Measurements from ENCODE around the gene ZIC1. TPM values are rescaled to one million over a fixed set of nuclear protein-coding genes. Genes with fewer than 3 reads are reported as not detected.

The ZIC1 gene
- total and polyA plus RNA-seq, 9 of the 15 experiments (the other 6 are each of a cell fraction or from before 2014, with no cell fraction given) = 0.21 to 0.42 TPM; not detected in 7

GRCh38 chr3:147411815-147412241 is 2.7 kb downstream of the ZIC1 start (continued):
- TF ChIP-seq PRDM10 (IDR thresholded peaks at IDR 0.05; ENCODE audit: partially characterized antibody) (no peak), NUFIP1 (IDR thresholded peaks at IDR 0.05; ENCODE audit: partially characterized antibody) (no peak), DEAF1 (CRISPR knock-in tag; IDR thresholded peaks at IDR 0.05) (no peak), ZHX1 (conservative IDR thresholded peaks at IDR 0.05; ENCODE audit: low read length) (no peak)
